SK-N-DZ (cell line): ENCODE measurements around the gene SESN1.

Experiments used
- DNase-seq: peaks from one replicate; pipeline ENCODE4 v3.0.0-alpha.2; 2015; ENCODE audit warnings: low spot score
- small RNA-seq, 2 experiments: library from RNA; depleted of rRNA; stranded (forward); fragments of <200 nt; gene quantifications; one replicate each; pipeline ENCODE3, GENCODE V24; 2014

SESN1 gene

DNA sequence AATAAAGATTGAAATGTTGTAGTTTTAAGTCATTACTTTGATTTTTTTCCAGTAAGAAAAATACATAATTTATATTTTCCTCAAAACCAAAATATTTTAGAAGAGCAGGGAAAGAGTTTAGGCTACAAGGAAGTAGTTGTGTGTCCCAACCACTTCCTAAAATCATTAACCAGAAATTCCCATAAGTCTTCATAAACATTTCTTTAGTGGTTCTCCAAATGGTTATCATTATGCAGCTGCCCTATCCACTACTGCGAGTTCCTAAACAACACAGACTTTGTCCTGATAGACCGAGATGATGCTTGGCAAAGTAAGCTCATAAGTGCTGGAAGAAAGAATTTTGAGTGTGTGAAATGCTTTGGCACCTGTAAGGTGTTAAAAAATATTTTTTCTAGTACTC is 152.8 kb downstream of the SESN1 start:
- no peak for DNase-seq

- DNase-seq, result no peak
Observed at GRCh38 chr6:108941281-108941680, 153.4 kb downstream of the SESN1 start.

GRCh38 chr6:108940741-108941140 is 153.9 kb downstream of the SESN1 start:
- DNase-seq, result no peak

DNA sequence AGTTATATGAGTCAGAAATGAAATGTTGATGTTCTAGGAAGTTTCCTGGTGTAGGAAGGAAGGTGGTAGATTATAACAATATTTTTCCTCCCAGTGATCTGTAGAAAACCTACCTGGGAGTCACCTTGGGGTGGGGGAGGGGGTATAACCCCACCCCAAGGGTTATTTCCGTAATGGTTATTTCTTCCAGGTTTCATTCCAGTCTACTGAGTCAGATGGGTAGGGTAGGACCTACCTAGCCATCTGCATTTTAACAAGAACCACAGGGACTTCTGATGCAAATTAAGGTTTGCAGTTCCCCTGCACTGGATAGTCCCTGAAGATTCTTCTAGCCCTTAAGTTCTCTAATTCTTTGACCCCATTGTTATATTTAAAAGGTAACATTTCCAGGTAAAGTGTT is 157.5 kb downstream of the SESN1 start:
- no peak for DNase-seq

Small RNA genes lying within 50 kb of the gene (small RNA-seq; reads per million reads assigned to genes)
- gene RNU6-653P, result 0 reads per million in 2 experiments
